SK-N-SH (cell line): ENCODE results near the gene DRAP1.

Experiments used
- CHD2 ChIP-seq: fragments of 150-350 bp; IDR thresholded peaks from 2 replicates; pipeline ENCODE4 v1.6.1; 2018; ENCODE audit warnings: low read length; ENCODE audit not compliant: partially characterized antibody
- EP300 ChIP-seq, 2 experiments: IDR thresholded peaks; 2 replicates each; pipeline versions ENCODE4 v1.4.0 to v1.6.1; 2012; ENCODE audit warnings: borderline replicate concordance in 1 of 2, low read depth in 1 of 2, low read length in 1 of 2
- RFX5 ChIP-seq: IDR thresholded peaks from 2 replicates; pipeline ENCODE4 v1.6.1; 2012; ENCODE audit warnings: mild to moderate bottlenecking, improper control_type of control experiment, low read length

DNA sequence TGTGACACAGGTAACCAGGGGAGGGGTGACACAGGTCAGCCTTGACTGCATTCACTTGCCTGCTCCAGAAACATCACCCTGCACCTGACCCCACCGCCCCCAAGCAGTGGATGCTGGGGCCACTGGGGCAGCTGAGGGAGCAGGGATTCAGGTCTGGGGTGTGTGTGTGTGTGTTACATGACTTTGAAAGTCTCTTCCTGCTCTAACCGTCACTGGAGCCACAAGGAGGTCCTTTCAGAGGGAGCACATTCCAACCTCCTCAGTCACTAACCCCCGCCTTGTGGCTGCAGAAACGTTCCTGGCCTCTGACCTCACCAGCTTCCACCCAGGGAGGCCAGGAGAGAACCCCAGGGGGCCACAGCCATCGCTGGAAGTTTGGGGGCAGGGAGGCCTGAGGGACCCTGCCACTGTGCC, 16.2 kb upstream of the DRAP1 start:
- TF ChIP-seq CHD2, result no peak
- peak in 1 of 2 experiments; percentile 98; a peak in 2 of 4 replicates for TF ChIP-seq EP300 (IDR thresholded peaks at IDR 0.05; ENCODE audit: borderline replicate concordance in 1 of 2, low read depth in 1 of 2, low read length in 1 of 2)
- TF ChIP-seq RFX5, result no peak
